GM19023 (cell line): ENCODE measurements around the gene HOXC4.

Experiments
- ATAC-seq: cut with Tn5 transposase; IDR thresholded peaks from one replicate; pipeline ENCODE4 v1.9.1; 2021; ENCODE audit warnings: mild to moderate bottlenecking, moderate library complexity; ENCODE audit not compliant: unreplicated experiment

Gene HOXC4

GRCh38 chr12:54028314-54029201, 25.1 kb upstream of the HOXC4 start, which contains the start of gene HOXC6:
HOXC6 (plus strand) TSS chr12:54028440; CDS start chr12:54028522, 82 bp downstream.
- ATAC-seq = no peak

DNA sequence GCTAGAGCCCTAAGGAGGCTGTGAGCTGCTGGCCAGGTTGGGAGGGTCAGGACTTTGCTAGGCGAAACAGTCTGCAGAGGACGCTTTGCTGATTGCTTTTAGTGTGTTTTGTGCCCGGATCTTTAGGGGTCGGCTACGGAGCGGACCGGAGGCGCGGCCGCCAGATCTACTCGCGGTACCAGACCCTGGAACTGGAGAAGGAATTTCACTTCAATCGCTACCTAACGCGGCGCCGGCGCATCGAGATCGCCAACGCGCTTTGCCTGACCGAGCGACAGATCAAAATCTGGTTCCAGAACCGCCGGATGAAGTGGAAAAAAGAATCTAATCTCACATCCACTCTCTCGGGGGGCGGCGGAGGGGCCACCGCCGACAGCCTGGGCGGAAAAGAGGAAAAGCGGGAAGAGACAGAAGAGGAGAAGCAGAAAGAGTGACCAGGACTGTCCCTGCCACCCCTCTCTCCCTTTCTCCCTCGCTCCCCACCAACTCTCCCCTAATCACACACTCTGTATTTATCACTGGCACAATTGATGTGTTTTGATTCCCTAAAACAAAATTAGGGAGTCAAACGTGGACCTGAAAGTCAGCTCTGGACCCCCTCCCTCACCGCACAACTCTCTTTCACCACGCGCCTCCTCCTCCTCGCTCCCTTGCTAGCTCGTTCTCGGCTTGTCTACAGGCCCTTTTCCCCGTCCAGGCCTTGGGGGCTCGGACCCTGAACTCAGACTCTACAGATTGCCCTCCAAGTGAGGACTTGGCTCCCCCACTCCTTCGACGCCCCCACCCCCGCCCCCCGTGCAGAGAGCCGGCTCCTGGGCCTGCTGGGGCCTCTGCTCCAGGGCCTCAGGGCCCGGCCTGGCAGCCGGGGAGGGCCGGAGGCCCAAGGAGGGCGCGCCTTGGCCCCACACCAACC, 23.9 kb upstream of the HOXC4 start:
- no peak for ATAC-seq

DNA sequence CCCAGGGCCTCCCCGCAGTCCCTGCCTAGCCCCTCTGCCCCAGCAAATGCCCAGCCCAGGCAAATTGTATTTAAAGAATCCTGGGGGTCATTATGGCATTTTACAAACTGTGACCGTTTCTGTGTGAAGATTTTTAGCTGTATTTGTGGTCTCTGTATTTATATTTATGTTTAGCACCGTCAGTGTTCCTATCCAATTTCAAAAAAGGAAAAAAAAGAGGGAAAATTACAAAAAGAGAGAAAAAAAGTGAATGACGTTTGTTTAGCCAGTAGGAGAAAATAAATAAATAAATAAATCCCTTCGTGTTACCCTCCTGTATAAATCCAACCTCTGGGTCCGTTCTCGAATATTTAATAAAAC, 23.2 kb upstream of the HOXC4 start:
- no peak for ATAC-seq

GRCh38 chr12:54030889-54031471, 22.7 kb upstream of the HOXC4 start:
- ATAC-seq = no peak

- ATAC-seq = no peak
These were observed 22.2 kb upstream of the HOXC4 start for GRCh38 chr12:54031480-54031879.

DNA sequence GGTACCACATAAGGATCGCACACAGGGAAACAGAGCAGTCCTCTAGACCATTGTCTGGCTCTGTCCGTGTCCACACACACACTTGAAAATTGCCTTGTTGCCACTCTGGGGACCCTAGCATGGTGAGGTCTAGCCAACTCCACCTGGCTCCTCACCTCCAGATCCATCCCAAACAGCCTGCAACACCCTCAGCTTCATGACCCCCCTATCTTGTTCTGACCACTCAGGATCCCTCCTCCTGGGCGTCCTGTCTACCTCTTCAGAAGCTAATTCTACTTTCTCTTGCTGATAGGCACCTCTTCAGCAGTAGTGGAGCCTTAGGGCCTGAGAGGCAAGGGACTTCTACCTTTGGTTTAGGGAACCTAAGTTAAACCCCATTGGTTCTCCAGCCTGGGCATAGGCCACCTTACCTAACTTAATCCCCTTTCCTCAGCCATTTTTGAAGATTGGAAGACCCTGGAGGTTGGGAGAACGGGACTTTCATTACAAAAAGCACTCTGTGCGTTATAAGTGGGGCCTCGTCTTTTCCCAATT, 21.5 kb upstream of the HOXC4 start:
- no peak for ATAC-seq

DNA sequence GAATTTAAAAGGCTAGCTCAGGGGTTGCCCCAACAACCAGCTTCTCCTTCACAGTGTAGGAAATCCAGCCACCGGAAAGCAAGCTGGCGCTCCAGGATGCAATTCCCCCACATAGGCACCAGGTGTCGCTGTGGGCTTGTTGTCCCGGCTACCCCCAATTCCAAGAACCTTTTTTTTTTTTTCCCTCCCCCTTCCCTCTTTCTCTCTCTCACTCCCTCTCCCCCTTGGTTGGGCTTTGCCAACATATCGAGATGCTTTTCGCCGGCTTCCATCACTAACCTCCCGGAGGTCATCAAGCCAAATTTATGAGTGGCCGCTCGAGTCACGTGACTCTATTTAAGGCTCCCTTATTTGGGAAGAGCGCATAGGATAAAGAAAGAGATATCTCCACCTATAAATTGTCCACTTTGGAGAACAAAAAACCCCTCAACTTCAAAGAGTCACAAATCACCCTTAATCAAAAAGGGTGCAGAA, 21.0 kb upstream of the HOXC4 start, which contains the start of gene HOXC5:
Gene HOXC5 (plus strand): TSS at position 424 of the 474 bp plus-strand sequence. CDS start 73 bp downstream, outside the sequence.
- no peak for ATAC-seq

GRCh38 chr12:54033106-54033979, 20.3 kb upstream of the HOXC4 start:
- ATAC-seq = no peak

DNA sequence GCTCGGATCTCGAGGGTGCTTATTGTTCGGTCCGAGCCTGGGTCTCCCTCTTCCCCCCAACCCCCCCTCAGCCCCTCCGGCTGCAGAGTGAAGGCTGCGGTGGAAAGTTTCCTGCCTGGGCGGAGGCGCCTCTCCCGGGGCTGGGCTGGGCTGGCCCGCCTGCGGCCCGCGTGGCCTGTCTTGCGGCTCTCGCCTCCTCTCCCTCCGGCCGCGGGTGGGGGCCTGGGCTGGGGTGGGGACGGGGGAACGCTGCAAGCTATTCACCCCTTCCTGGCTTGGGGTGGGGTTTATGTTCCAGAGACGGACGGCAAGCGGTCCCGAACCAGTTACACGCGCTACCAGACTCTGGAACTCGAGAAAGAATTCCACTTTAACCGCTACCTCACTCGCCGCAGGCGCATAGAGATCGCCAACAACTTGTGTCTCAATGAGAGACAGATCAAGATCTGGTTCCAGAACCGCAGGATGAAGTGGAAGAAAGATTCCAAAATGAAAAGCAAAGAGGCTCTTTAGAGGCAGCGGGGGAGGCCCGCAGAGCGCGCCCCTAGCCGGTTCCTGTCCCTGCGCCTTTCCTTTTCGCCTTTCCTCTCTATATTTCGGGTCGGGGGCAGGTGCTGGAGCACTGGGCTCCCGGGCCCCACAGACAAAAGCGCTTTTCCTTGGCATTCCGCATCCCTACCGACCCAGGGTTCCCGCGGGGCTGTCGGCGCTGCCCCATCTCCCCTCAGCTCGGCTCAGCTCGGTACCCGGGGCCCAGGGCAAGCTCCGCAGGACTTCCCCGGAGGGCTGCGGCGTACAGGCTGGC, 19.5 kb upstream of the HOXC4 start:
- ATAC-seq = no peak

DNA sequence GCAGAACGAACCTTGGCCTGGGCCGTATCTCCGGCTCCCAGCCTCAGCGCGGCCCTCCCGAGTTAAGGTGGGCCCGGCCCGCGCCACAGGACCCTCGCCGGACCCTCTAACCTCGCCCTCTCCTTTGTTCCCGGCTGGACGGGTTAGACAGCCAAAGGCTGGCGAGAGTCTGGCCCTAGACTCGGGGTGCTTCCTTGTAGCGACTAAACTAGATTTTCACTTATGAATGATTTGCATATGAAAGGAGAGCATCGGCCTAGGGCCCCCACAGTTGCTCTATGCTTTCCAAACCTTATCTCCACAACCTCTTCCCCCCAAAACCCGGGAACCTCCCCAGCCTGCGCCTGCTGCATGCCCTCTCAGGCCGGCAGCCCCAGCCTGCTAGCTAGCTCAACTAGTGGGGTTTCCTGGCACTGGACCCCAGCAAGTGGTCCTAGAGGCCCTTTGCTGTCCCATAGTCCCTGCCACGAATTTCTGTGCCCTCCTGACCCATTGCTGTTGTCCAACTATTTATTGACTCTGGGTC, 18.8 kb upstream of the HOXC4 start:
- ATAC-seq = no peak

GRCh38 chr12:54035568-54036264, 17.9 kb upstream of the HOXC4 start:
- ATAC-seq = no peak

GRCh38 chr12:54036620-54037359, 16.8 kb upstream of the HOXC4 start:
- no peak for ATAC-seq

DNA sequence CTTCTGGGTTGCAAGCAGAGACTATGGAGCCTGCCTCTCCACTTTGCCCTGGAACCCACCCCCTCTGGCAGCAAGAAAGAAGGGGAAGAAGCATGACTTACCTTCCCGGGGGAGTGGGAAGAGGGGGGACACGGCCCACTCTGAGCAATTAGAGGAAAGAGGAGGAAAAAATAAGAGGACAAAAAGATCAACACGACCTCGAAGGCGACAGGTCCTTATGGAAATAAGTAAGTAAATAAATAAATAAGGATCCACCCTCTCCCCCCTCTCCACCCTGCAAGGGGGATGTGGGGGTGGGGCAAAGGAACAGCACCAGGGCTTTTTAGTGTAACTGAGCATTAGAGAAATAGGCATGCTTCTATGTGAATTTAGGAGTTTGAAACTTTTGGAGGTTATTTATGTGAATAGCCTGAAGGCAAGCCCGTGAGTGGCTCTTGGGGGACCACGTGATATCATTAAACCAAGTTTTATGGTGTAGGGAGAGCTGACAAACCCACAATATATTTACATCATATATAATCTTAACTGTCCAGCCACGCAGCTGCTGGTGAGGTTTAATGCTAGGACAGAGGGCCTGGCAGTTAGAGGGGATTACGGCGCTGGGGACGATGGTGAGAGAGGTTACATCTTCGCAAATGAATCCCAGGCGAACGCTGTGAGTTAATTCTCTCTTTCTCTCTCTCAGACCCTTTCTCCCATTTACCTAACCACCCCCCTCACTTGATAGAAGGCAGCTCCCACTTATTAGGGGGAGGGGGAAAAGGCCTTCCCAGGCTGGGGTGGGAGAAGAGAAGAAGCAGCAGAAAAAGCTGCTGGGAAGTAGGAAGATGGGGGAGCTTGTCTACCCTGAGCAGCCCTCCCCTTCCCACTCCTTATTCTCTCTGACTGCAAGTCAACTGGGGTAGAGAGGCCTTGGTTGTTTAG, 16.0 kb upstream of the HOXC4 start:
- no peak for ATAC-seq

- no peak for ATAC-seq
These were observed 15.3 kb upstream of the HOXC4 start for GRCh38 chr12:54038284-54038870.

- no peak for ATAC-seq
These were observed 14.7 kb upstream of the HOXC4 start for GRCh38 chr12:54038871-54039414.
